ENCODE results near the gene CENPO.

Gene CENPO

GRCh38 chr2:24792874-24793760, at the start of gene CENPO, which contains the start of gene PTRHD1:
Gene CENPO (plus strand): TSS chr2:24793425. CDS start chr2:24793920, 495 bp downstream.
Gene PTRHD1 (minus strand): TSS chr2:24793391. CDS start chr2:24793377, 14 bp downstream.
- DNase-seq = peak; percentile 96

GRCh38 chr2:24743924-24744323, 49.3 kb upstream of the CENPO start:
- DNase-seq = no peak

- no peak for DNase-seq
Observed at GRCh38 chr2:24744356-24744755, 48.9 kb upstream of the CENPO start.

- DNase-seq = no peak
Observed at GRCh38 chr2:24745825-24746224, 47.4 kb upstream of the CENPO start.

- DNase-seq = no peak
Observed at GRCh38 chr2:24747299-24747698, 45.9 kb upstream of the CENPO start.

GRCh38 chr2:24749069-24749691, 44.0 kb upstream of the CENPO start:
- DNase-seq = no peak

- DNase-seq = no peak
Observed at GRCh38 chr2:24754985-24755705, 38.1 kb upstream of the CENPO start.

GRCh38 chr2:24756789-24757188, 36.4 kb upstream of the CENPO start:
- DNase-seq = no peak

GRCh38 chr2:24761866-24762265, 31.4 kb upstream of the CENPO start:
- DNase-seq = no peak

GRCh38 chr2:24762518-24762917, 30.7 kb upstream of the CENPO start:
- no peak for DNase-seq

- DNase-seq = no peak
Observed at GRCh38 chr2:24763843-24764242, 29.4 kb upstream of the CENPO start.

- no peak for DNase-seq
Observed at GRCh38 chr2:24766609-24767008, 26.6 kb upstream of the CENPO start.

- DNase-seq = no peak
Observed at GRCh38 chr2:24768013-24768412, 25.2 kb upstream of the CENPO start.

GRCh38 chr2:24768601-24769000, 24.6 kb upstream of the CENPO start:
- DNase-seq = no peak

- no peak for DNase-seq
Observed at GRCh38 chr2:24771061-24771460, 22.2 kb upstream of the CENPO start.

GRCh38 chr2:24771764-24772586, 21.2 kb upstream of the CENPO start:
- no peak for DNase-seq

- no peak for DNase-seq
Observed at GRCh38 chr2:24774373-24774772, 18.9 kb upstream of the CENPO start.

GRCh38 chr2:24779116-24779515, 14.1 kb upstream of the CENPO start:
- DNase-seq = no peak

GRCh38 chr2:24783641-24784040, 9.6 kb upstream of the CENPO start:
- no peak for DNase-seq

- DNase-seq = no peak
Observed at GRCh38 chr2:24785671-24786321, 7.4 kb upstream of the CENPO start.

- DNase-seq = no peak
Observed at GRCh38 chr2:24787532-24787931, 5.7 kb upstream of the CENPO start.

GRCh38 chr2:24788816-24789215, 4.4 kb upstream of the CENPO start:
- no peak for DNase-seq
